Tibial artery (tissue), 4 donors: ENCODE measurements around the gene GPATCH1.

Source experiments
- DNase-seq, 2 donors: peaks; one replicate each; pipeline ENCODE4 v3.0.0-alpha.2; 2019
- H3K27ac ChIP-seq, 2 donors: fragments of 200-600 bp; sonication (generic) in 1 of 2; 1 replicate in 1 of 2; 2 replicates in 1 of 2; pipeline ENCODE4 v1.5.1; 2018 to 2019; ENCODE audit warnings: mild to moderate bottlenecking in 1 of 2
- H3K27me3 ChIP-seq, 2 donors: fragments of 200-600 bp; sonication (generic) in 1 of 2; one replicate each; pipeline versions ENCODE4 v1.5.1 to v1.6.0; 2016 to 2019
- H3K36me3 ChIP-seq, 3 donors: fragments of 200-600 bp; sonication (generic) in 2 of 3; one replicate each; pipeline ENCODE4 v1.5.1; 2016 to 2019; ENCODE audit warnings: mild to moderate bottlenecking in 2 of 3
- H3K4me1 ChIP-seq, 4 donors: fragments of 200-600 bp; sonication (generic) in 2 of 4; 1 replicate in 3 of 4; 2 replicates in 1 of 4; pipeline ENCODE4 v1.5.1; 2016 to 2019
- H3K4me3 ChIP-seq, 2 donors: fragments of 200-600 bp; sonication (generic) in 1 of 2; 1 replicate in 1 of 2; 2 replicates in 1 of 2; pipeline ENCODE4 v1.5.1; 2018 to 2019; ENCODE audit warnings: mild to moderate bottlenecking in 2 of 2
- H3K9me3 ChIP-seq, 3 donors: fragments of 200-600 bp; sonication (generic) in 1 of 3; one replicate each; pipeline ENCODE4 v1.5.1; 2016 to 2019
- CTCF ChIP-seq, 2 experiments: fragments of 200-600 bp in 1 of 2; fragments of 450-650 bp in 1 of 2; IDR thresholded peaks; one replicate each; pipeline ENCODE4 v1.5.1; 2017 to 2019; ENCODE audit warnings: antibody characterized with exemption in 2 of 2, mild to moderate bottlenecking in 1 of 2, moderate library complexity in 1 of 2
- intact Hi-C: fragments of 100-400 bp; cut with DNase I; formaldehyde crosslinking; loops from one replicate; pipeline ENCODE4 v1.15.0; 2023; ENCODE audit warnings: low total_unique reads

Gene GPATCH1

GRCh38 chr19:33089010-33089409 lies 8.0 kb downstream of the GPATCH1 start:
- no peak overlapping the region for H3K4me3 ChIP-seq
- H3K36me3 ChIP-seq = peaks cover 45 to 68% (median 54%) of the 10 kb centered on the region in 3 donors
- H3K4me1 ChIP-seq = no peaks in the 10 kb centered on the region
- intact Hi-C loops = no loop called here
- no peak for DNase-seq
- no peaks in the 10 kb centered on the region for H3K9me3 ChIP-seq
- TF ChIP-seq CTCF (IDR thresholded peaks at IDR 0.05) = no peak
- no peak overlapping the region for H3K27ac ChIP-seq
- H3K27me3 ChIP-seq = no peaks in the 10 kb centered on the region

DNA sequence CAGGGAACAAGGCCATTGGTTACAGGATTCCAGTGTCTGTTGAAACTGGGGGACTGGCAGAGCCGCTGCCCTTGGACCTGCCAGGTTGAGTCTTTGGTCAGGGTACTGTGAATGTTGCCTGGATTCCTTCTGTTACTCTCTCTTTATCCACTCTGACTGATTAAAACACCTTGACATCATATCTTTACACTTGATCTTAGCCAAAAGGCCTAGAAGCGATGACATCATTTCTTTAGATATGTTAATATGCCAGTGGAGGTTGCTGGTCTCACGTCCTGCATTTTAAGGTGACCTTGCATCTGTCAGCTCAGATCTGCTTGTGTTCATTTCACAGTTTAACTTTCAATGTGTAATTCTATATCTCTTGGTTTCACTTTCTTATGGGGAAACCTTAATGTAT lies 9.2 kb downstream of the GPATCH1 start:
- DNase-seq = no peak
- Histone ChIP-seq H3K27ac (no peak overlapping the region), H3K4me1 (no peaks in the 10 kb centered on the region), H3K27me3 (no peaks in the 10 kb centered on the region), H3K36me3 (peaks cover 57 to 80% (median 65%) of the 10 kb centered on the region in 3 donors), H3K4me3 (no peak overlapping the region), H3K9me3 (no peaks in the 10 kb centered on the region)
- no peak for TF ChIP-seq CTCF (IDR thresholded peaks at IDR 0.05)
- intact Hi-C loops = no loop called here

- intact Hi-C loops = no loop called here
Measured at GRCh38 chr19:33093420-33094210, 12.6 kb downstream of the GPATCH1 start.

GRCh38 chr19:33094436-33095067 lies 13.6 kb downstream of the GPATCH1 start:
- intact Hi-C loops = no loop called here

More at GRCh38 chr19:33093420-33094210, 12.6 kb downstream of the GPATCH1 start:
- H3K27me3 ChIP-seq = no peaks in the 10 kb centered on the region
- peaks cover 86 to 99% (median 89%) of the 10 kb centered on the region in 3 donors for H3K36me3 ChIP-seq
- H3K4me3 ChIP-seq = no peak overlapping the region
- TF ChIP-seq CTCF (IDR thresholded peaks at IDR 0.05) = no peak
- no peak for DNase-seq
- no peak overlapping the region for H3K27ac ChIP-seq
- H3K9me3 ChIP-seq = no peaks in the 10 kb centered on the region
- no peaks in the 10 kb centered on the region for H3K4me1 ChIP-seq

GRCh38 chr19:33096005-33096404 lies 15.0 kb downstream of the GPATCH1 start:
- H3K4me3 ChIP-seq = no peak overlapping the region
- H3K9me3 ChIP-seq = no peaks in the 10 kb centered on the region
- no peak for TF ChIP-seq CTCF (IDR thresholded peaks at IDR 0.05)
- intact Hi-C loops = no loop called here
- no peaks in the 10 kb centered on the region for H3K27me3 ChIP-seq
- no peak overlapping the region for H3K27ac ChIP-seq
- no peaks in the 10 kb centered on the region for H3K4me1 ChIP-seq
- no peak for DNase-seq
- peaks cover 67 to 96% (median 85%) of the 10 kb centered on the region in 3 donors for H3K36me3 ChIP-seq

More at GRCh38 chr19:33094436-33095067, 13.6 kb downstream of the GPATCH1 start:
- no peak overlapping the region for H3K4me3 ChIP-seq
- H3K9me3 ChIP-seq = no peaks in the 10 kb centered on the region
- no peaks in the 10 kb centered on the region for H3K27me3 ChIP-seq
- peaks cover 81 to 96% (median 85%) of the 10 kb centered on the region in 3 donors for H3K36me3 ChIP-seq
- TF ChIP-seq CTCF (IDR thresholded peaks at IDR 0.05) = no peak
- H3K27ac ChIP-seq = no peak overlapping the region
- DNase-seq = no peak
- no peaks in the 10 kb centered on the region for H3K4me1 ChIP-seq
